Astrocyte of the cerebellum (primary cell): ENCODE measurements around the gene DLG2.

Experiments used
- DNase-seq: peaks from one replicate; pipeline ENCODE4 v3.0.0-alpha.2; 2011; ENCODE audit warnings: low read depth
- H3K4me3 ChIP-seq: 2 replicates; pipeline ENCODE4 v1.5.1; 2011; ENCODE audit warnings: mild to moderate bottlenecking, low read depth, low read length, moderate library complexity
- in situ Hi-C: cut with HindIII; loops from 2 replicates; pipeline ENCODE4 v1.10.0; 2017; ENCODE audit warnings: low sequenced_read_pairs
- TF ChIP-seq, protein P1 (sequence below): IDR thresholded peaks from 2 replicates; pipeline ENCODE4 v1.5.1; 2012; ENCODE audit warnings: low read length, low read depth, moderate library complexity, mild to moderate bottlenecking; ENCODE audit errors: missing control alignments

DLG2 gene

GRCh38 chr11:85099522-85099921 is 527.6 kb downstream of the DLG2 start:
- DNase-seq: no peak
- no peak overlapping the region for H3K4me3 ChIP-seq
- TF ChIP-seq, protein P1, sequence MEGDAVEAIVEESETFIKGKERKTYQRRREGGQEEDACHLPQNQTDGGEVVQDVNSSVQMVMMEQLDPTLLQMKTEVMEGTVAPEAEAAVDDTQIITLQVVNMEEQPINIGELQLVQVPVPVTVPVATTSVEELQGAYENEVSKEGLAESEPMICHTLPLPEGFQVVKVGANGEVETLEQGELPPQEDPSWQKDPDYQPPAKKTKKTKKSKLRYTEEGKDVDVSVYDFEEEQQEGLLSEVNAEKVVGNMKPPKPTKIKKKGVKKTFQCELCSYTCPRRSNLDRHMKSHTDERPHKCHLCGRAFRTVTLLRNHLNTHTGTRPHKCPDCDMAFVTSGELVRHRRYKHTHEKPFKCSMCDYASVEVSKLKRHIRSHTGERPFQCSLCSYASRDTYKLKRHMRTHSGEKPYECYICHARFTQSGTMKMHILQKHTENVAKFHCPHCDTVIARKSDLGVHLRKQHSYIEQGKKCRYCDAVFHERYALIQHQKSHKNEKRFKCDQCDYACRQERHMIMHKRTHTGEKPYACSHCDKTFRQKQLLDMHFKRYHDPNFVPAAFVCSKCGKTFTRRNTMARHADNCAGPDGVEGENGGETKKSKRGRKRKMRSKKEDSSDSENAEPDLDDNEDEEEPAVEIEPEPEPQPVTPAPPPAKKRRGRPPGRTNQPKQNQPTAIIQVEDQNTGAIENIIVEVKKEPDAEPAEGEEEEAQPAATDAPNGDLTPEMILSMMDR: no peak
- in situ Hi-C loops: no loop called here

DNA sequence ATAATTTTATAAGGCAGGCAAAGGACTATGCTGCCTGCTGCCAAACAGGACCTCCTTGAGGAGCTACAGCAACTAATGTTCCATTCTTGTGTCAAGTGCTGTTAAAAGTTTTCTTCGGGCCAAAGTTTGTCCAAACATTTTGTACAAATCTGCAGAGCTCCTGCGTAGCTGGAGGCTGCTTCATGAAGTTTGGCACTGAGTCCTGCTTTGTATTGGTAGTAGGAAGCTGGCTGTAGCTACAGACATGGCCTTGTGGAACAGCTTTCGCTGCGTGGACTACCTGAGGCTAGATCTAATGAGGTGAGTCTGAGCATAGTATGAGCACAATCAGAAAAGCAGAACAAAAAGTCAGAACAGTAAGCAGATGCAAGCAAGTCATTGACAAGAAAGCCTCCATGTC is 528.1 kb downstream of the DLG2 start:
- in situ Hi-C loops: no loop called here
- DNase-seq: no peak
- H3K4me3 ChIP-seq: no peak overlapping the region
- TF ChIP-seq, protein P1: no peak

- TF ChIP-seq, protein P1: no peak
- H3K4me3 ChIP-seq: no peak overlapping the region
- in situ Hi-C loops: no loop called here
- DNase-seq: no peak
Measured at GRCh38 chr11:85096939-85097338, 530.2 kb downstream of the DLG2 start.

DNA sequence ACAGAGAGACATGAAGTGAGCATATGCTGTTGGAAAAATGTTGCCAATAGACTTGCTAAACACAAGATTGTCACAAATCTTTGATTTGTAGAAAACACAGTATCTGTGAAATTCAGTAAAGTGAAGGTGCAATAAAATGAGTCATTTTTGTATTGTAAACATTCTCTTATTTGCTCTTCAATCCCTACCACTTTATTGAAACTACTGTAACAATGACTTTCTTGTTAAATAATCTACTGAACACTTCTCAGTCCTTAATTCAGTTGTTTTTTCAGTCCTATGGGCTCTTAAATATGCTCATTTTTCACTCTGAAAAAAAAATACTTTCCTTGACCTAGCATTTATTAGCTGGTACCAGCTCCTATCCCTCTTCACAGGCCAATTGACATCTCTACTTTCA is 531.9 kb downstream of the DLG2 start:
- in situ Hi-C loops: no loop called here
- no peak overlapping the region for H3K4me3 ChIP-seq
- TF ChIP-seq, protein P1: no peak
- no peak for DNase-seq

GRCh38 chr11:85094795-85095194 is 532.3 kb downstream of the DLG2 start:
- DNase-seq: no peak
- in situ Hi-C loops: no loop called here
- no peak overlapping the region for H3K4me3 ChIP-seq
- TF ChIP-seq, protein P1: no peak

GRCh38 chr11:85089654-85090053 is 537.5 kb downstream of the DLG2 start:
- in situ Hi-C loops: no loop called here
- H3K4me3 ChIP-seq: no peak overlapping the region
- no peak for DNase-seq
- TF ChIP-seq, protein P1: no peak

- in situ Hi-C loops: no loop called here
- TF ChIP-seq, protein P1: no peak
- H3K4me3 ChIP-seq: no peak overlapping the region
- DNase-seq: no peak
Measured at GRCh38 chr11:85088286-85088685, 538.9 kb downstream of the DLG2 start.
